ENCODE results near the gene GSTO1.

The GSTO1 gene

DNA sequence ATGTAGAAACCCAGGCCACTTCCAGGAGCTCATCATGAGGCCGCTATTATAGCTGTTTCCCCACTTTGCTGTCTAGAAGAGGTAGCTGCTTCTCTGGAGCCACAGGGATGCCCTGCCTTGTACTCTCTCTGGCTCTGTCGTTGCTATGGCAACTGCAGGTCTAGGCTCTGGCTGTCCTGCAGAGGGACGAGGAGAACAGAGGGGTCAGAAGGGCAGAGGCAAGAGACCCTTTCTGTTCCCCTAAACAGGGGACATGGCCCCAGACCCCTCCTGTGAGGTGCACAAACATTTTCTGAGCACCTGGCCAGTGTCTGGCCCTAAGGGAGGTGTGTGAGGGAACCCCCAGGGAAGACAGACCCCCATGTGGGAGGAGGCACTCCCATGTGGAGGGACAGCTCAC is 52.2 kb downstream of the GSTO1 start:
- DNase-seq (ENCODE audit: low spot score): no peak

- DNase-seq (ENCODE audit: low spot score): no peak
Measured at GRCh38 chr10:104307576-104308438, 53.1 kb downstream of the GSTO1 start.

- no peak for DNase-seq (ENCODE audit: low spot score)
Measured at GRCh38 chr10:104308439-104308903, 53.8 kb downstream of the GSTO1 start.

DNA sequence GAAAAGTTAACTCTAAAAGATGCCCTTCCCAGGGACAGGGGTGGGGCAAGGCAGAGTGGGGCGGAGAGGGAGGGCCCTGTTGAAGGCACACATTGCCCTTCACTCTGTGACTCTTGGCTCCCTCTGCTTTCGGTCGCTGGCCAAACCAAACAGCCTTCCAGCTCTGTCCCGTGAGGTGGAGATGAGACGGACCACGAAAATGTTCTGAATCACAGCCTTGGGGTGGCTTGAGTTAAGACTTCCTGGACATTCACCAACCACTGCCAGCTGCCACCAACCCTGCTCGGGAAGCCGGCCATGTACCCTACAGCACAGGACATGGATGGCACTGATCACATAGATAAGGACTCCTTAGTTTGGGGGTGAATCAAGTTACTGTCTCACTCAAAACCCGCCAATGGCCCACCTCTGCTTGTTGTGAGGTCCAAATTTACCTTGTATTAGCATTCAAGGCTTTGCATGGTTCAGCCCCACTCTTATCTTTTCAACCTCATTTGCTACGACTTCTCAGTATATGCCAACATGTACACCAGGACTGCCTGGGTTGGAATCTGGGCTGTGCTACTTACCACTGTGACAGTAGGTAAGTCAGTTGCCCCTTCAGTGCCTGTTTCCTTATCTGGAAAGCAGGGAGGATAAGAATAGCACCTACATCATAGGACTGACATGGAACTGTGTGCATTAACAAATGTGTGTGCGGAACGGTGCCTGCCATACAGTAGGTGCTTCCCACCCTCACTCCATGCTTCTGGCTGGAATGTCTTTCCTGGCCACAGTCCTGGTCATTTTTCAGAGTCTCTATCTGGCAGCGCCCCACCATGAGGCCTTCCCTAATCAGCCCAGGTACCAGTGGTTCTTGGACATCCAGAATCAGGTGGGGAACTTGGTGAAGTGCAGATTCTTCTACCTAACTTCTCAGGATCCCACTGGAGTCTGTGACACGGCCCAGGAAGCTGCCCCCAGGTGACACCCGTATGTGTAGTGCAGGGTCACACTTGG is 55.6 kb downstream of the GSTO1 start:
- DNase-seq (ENCODE audit: low spot score): no peak

DNA sequence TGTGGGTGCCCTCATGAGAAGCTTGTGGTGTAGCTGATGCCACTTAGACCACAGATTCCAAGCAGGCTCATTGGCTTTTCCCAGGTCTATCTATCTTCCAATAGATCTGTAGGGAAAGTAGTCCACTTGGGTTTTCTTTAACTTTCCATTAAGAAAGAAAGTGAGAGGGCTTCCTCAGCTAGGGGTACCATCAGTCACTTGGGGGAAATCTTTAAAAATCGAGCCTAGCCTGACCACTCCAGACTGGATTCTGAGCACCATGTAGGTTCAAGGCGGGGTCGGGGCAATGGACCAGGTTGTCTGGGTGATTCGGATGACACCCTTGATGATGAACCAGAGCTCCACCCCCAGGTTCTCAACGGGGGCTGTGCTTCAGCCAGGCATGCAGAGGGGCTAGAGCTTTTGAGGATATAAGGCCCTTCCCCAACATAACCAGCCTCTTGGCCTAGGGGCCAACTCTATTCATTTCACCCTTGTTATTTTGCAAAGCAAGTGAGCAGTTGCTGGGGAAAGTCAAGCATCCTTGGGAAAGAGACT is 56.6 kb downstream of the GSTO1 start:
- DNase-seq (ENCODE audit: low spot score): no peak

DNA sequence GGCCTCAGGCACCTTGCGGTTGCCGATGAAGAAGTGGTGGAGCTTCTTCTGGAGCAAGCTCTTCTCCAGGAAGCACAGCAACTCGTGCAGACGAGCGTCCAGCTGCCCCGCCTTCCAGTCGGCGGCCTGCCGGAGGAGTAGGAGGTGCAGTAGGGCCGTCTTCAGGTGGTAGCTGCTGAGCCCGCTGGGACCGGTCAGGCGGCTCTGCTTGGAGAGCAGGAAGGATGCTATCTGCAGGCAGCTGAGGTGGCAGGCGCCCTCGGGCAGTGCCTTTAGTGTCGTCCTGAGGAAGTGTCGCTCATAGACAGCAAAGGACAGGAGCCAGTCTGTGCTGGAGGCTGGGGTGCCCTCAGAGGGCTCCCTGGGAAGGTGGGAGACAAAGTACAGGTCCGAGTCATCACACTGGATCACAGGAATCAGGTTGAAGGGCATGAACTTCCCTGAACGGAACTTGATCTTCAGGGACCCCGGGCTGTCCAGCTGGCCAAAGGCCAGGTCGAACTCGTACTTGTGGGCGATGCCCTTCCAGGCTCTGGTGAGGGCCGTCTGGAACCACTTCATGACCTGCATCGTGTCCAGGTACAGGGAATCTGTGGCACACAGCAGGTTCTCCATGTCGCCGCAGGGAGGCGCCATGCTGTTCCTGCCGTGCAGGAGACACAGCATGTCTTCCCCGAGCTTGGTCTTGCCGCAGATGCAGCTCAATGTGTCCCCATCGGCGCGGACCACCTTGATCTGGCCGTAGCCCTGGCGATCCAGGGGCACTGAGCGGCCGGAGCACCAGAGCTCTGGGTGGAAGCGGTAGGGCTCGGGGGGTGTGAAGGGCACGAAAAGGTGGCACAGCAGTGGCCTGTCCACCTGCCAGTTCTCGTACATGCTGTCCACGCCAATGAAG is 60.1 kb downstream of the GSTO1 start:
- no peak for DNase-seq (ENCODE audit: low spot score)

DNA sequence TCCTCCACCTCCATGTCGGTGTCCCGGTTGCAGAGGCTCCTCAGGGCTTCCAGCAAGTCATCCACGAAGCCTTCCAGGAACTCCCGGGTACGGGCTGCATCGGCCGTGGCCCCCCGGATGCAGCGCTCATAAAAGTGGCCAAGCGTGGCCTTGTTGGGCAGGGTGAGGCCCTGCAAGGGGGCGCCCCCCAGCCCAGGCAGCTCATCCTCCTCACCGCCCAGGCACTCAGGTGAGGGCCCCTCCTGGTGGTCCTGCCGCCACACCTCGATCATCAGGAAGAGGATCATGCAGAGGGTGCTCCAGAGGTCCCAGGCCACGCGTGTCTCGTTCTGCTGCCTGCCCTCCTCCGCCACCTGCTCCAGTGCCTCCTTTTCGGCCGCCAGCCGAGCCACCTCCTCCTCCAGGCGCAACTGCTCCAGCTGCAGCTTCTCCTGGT is 60.8 kb downstream of the GSTO1 start:
- no peak for DNase-seq (ENCODE audit: low spot score)

- DNase-seq (ENCODE audit: low spot score): no peak
Measured at GRCh38 chr10:104316321-104317099, 61.8 kb downstream of the GSTO1 start.

Measured in D341Med (cell line).